OCI-LY3 (cell line): ENCODE data around the gene FAM3C.

Source experiments
- H2AFZ ChIP-seq: fragments of 200-600, 300-600 bp; shearing (Covaris generic); 2 replicates; pipeline ENCODE4 v1.6.0; 2014; ENCODE audit warnings: antibody characterized with exemption, low read depth, low read length
- H3K27ac ChIP-seq: fragments of 200-600, 300-600 bp; sonication (generic); 2 replicates; pipeline ENCODE4 v1.5.1; 2014; ENCODE audit warnings: mild to moderate bottlenecking, low read length, moderate library complexity, mixed read lengths
- H3K27me3 ChIP-seq: fragments of 200-600, 300-600 bp; sonication (generic); 2 replicates; pipeline ENCODE4 v1.6.1; 2014; ENCODE audit warnings: low read depth, low read length, mixed read lengths
- H3K36me3 ChIP-seq: fragments of 200-600, 300-600 bp; sonication (generic); replicated peaks from 2 replicates; pipeline ENCODE3; 2014; ENCODE audit warnings: low read depth, low read length, mixed read lengths
- H3K4me1 ChIP-seq: fragments of 300-600, 200-600 bp; sonication (generic); 2 replicates; pipeline ENCODE4 v1.6.1; 2014; ENCODE audit warnings: low read length, mixed read lengths
- H3K4me2 ChIP-seq: fragments of 200-600, 300-600 bp; sonication (generic); 2 replicates; pipeline ENCODE4 v1.6.1; 2014; ENCODE audit warnings: low read length, mixed read lengths
- H3K4me3 ChIP-seq: fragments of 300-600, 200-600 bp; sonication (generic); 2 replicates; pipeline ENCODE4 v1.5.1; 2014; ENCODE audit warnings: antibody characterized with exemption, mild to moderate bottlenecking, low read length, moderate library complexity
- H3K79me2 ChIP-seq: fragments of 300-600, 200-600 bp; shearing (Covaris generic); 2 replicates; pipeline ENCODE4 v1.6.1; 2014; ENCODE audit warnings: mild to moderate bottlenecking, low read length, mixed read lengths
- H3K9ac ChIP-seq: fragments of 300-600, 200-600 bp; shearing (Covaris generic); 2 replicates; pipeline ENCODE4 v1.6.0; 2014; ENCODE audit warnings: mild to moderate bottlenecking, low read length, moderate library complexity
- H3K9me3 ChIP-seq: fragments of 200-600, 300-600 bp; shearing (Covaris generic); 2 replicates; pipeline ENCODE4 v1.6.1; 2014; ENCODE audit warnings: low read length, mixed read lengths; ENCODE audit not compliant: insufficient read depth
- H4K20me1 ChIP-seq: fragments of 200-600, 300-600 bp; sonication (generic); 2 replicates; pipeline ENCODE4 v1.6.1; 2016; ENCODE audit warnings: low read length, mixed read lengths; ENCODE audit not compliant: insufficient read depth
- EZH2phosphoT487 ChIP-seq: fragments of 200-600 bp; shearing (Covaris generic); IDR thresholded peaks from 2 replicates; pipeline ENCODE4 v1.6.1; 2018; ENCODE audit warnings: antibody characterized with exemption, mixed run types, low read depth
- TF ChIP-seq, protein P1 (sequence below): fragments of 200-600, 300-600 bp; sonication (generic); IDR thresholded peaks from 2 replicates; pipeline ENCODE4 v1.5.1; 2014; ENCODE audit warnings: antibody characterized with exemption, low read length, low read depth

FAM3C gene

DNA sequence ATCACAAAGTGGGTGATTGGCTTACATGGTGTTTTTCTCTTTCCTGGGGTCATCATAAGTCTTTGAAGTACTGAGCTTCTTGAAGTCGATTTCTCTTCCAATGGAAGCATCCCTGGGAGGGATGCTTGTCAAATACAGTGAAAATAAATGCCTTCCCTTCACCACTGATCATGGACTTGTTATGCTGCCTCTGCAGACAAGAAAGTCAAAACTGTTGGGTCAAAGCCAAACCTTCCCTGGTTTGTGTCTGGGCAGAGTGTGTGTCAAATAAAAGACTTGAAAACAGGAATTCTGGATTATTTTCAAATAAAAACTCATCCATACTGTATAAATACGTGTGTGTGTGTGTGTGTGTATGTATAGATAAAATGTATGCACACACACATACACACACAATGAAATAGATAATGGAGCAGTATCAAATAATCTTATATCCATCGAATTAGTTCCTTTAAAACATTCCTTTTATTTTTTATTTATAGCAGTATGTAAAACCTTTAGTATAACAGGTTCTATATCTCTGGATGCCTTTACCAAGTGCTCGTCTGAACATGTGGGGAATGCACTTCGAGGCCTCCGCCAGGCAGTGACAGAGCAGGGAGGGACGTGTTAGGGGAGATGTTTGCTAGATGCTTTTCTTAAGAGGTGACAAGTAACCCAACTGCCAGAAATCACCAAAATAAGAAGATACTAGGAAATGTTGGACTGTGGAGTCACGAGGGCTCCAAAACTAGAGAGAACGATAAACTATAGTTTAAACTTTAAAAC lies 94.5 kb downstream of the FAM3C start:
- H3K27ac ChIP-seq = peak overlapping the region; percentile 11; the same call in 1 of the 2 replicates
- no peak overlapping the region; the same call in 1 of the 2 replicates for H2AFZ ChIP-seq
- no peaks in the 10 kb centered on the region for H3K36me3 ChIP-seq
- H3K9me3 ChIP-seq = no peaks in the 10 kb centered on the region
- no peaks in the 10 kb centered on the region for H3K79me2 ChIP-seq
- TF ChIP-seq EZH2phosphoT487 = no peak
- TF ChIP-seq, protein P1, sequence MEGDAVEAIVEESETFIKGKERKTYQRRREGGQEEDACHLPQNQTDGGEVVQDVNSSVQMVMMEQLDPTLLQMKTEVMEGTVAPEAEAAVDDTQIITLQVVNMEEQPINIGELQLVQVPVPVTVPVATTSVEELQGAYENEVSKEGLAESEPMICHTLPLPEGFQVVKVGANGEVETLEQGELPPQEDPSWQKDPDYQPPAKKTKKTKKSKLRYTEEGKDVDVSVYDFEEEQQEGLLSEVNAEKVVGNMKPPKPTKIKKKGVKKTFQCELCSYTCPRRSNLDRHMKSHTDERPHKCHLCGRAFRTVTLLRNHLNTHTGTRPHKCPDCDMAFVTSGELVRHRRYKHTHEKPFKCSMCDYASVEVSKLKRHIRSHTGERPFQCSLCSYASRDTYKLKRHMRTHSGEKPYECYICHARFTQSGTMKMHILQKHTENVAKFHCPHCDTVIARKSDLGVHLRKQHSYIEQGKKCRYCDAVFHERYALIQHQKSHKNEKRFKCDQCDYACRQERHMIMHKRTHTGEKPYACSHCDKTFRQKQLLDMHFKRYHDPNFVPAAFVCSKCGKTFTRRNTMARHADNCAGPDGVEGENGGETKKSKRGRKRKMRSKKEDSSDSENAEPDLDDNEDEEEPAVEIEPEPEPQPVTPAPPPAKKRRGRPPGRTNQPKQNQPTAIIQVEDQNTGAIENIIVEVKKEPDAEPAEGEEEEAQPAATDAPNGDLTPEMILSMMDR = no peak
- H3K4me3 ChIP-seq = peak overlapping the region; percentile 20; the same call in 1 of the 2 replicates
- no peak overlapping the region for H3K9ac ChIP-seq
- H3K27me3 ChIP-seq = no peaks in the 10 kb centered on the region
- no peaks in the 10 kb centered on the region for H4K20me1 ChIP-seq
- peaks cover 23% of the 10 kb centered on the region for H3K4me1 ChIP-seq
- peak overlapping the region; percentile 58 for H3K4me2 ChIP-seq

- peaks cover 15% of the 10 kb centered on the region for H3K4me1 ChIP-seq
- H3K9me3 ChIP-seq = no peaks in the 10 kb centered on the region
- no peak overlapping the region for H3K4me2 ChIP-seq
- no peak overlapping the region for H3K9ac ChIP-seq
- H3K27me3 ChIP-seq = no peaks in the 10 kb centered on the region
- H3K4me3 ChIP-seq = no peak overlapping the region
- TF ChIP-seq, protein P1 = no peak
- no peak for TF ChIP-seq EZH2phosphoT487
- no peak overlapping the region for H2AFZ ChIP-seq
- H3K36me3 ChIP-seq = no peaks in the 10 kb centered on the region
- H3K79me2 ChIP-seq = no peaks in the 10 kb centered on the region
- no peak overlapping the region for H3K27ac ChIP-seq
- H4K20me1 ChIP-seq = no peaks in the 10 kb centered on the region
These were observed 95.3 kb downstream of the FAM3C start for GRCh38 chr7:121300685-121301420.
